H1 (cell line): ENCODE results near the gene MPPED1. TPM values are rescaled to one million over a fixed set of nuclear protein-coding genes. Genes with fewer than 3 reads are reported as not detected.

Experiments
- CTCF ChIA-PET: fragments of 300-600 bp; sonication (Branson Sonifier 250); formaldehyde crosslinking; loops from one replicate; lab custom pipeline; 2021; ENCODE audit not compliant: partially characterized antibody; lab: Charles Lee
- POLR2A ChIA-PET: fragments of 300-600 bp; sonication (Branson Sonifier 250); formaldehyde crosslinking; loops from one replicate; lab custom pipeline; 2021; ENCODE audit warnings: inconsistent platforms; ENCODE audit not compliant: partially characterized antibody; lab: Charles Lee
- DNase-seq, 2 experiments: peaks; one replicate each; pipeline versions ENCODE4 v3.0.0 to v3.0.0-alpha.2; 2010 to 2022; ENCODE audit warnings: low spot score in 2 of 2, low read depth in 1 of 2, mixed read lengths in 1 of 2
- FAIRE-seq: peaks from 2 replicates; lab custom pipeline; 2011; peaks lifted over from hg19 to GRCh38; lab: Jason Lieb, UNC
- H2AFZ ChIP-seq: 2 replicates; pipeline ENCODE4 v1.8.1; 2012; ENCODE audit warnings: low read length, inconsistent platforms
- H2AK5ac ChIP-seq: 2 replicates; pipeline ENCODE4 v1.6.1; 2013; ENCODE audit warnings: low read depth, low read length
- H2BK120ac ChIP-seq: replicated peaks from 2 replicates; pipeline ENCODE3; 2013; ENCODE audit warnings: low read depth, low read length, inconsistent platforms
- H2BK12ac ChIP-seq: 2 replicates; pipeline ENCODE4 v1.6.1; 2013; ENCODE audit warnings: low read depth, low read length
- H2BK15ac ChIP-seq: 2 replicates; pipeline ENCODE4 v1.6.1; 2013; ENCODE audit warnings: low read length
- H2BK20ac ChIP-seq: 2 replicates; pipeline ENCODE4 v1.6.1; 2013; ENCODE audit warnings: low read length
- H2BK5ac ChIP-seq: 2 replicates; pipeline ENCODE4 v1.6.1; 2013; ENCODE audit warnings: low read depth, low read length
- H3K14ac ChIP-seq: 2 replicates; pipeline ENCODE4 v1.6.1; 2013; ENCODE audit warnings: inconsistent platforms; ENCODE audit not compliant: insufficient read length
- H3K18ac ChIP-seq: 2 replicates; pipeline ENCODE4 v1.6.1; 2013; ENCODE audit warnings: low read length; ENCODE audit errors: extremely low read depth
- H3K23ac ChIP-seq: 2 replicates; pipeline ENCODE4 v1.6.1; 2013; ENCODE audit warnings: inconsistent platforms; ENCODE audit not compliant: insufficient read length
- H3K23me2 ChIP-seq: 2 replicates; pipeline ENCODE4 v1.6.1; 2013; ENCODE audit warnings: low read depth, low read length
- H3K27ac ChIP-seq: 2 replicates; pipeline ENCODE4 v1.6.1; 2011; ENCODE audit warnings: low read depth, low read length, inconsistent platforms
- H3K27me3 ChIP-seq, 4 experiments: replicated peaks in 1 of 4; 1 replicate in 1 of 4; 2 replicates in 3 of 4; pipeline versions ENCODE4 v1.6.1 to v1.8.1; 2011 to 2013; ENCODE audit warnings: low read length in 3 of 4, mild to moderate bottlenecking in 3 of 4, inconsistent platforms in 2 of 4, mixed read lengths in 2 of 4, moderate library complexity in 1 of 4; ENCODE audit not compliant: control insufficient read depth in 3 of 4, insufficient read depth in 3 of 4; ENCODE audit errors: extremely low read depth in 1 of 4
- H3K36me3 ChIP-seq, 4 experiments: 2 replicates each; pipeline versions ENCODE4 v1.6.1 to v1.8.1; 2011 to 2013; ENCODE audit warnings: mild to moderate bottlenecking in 4 of 4, low read length in 3 of 4, moderate library complexity in 2 of 4, control low read depth in 1 of 4, inconsistent platforms in 1 of 4; ENCODE audit not compliant: insufficient read depth in 4 of 4, control insufficient read depth in 2 of 4
- H3K4ac ChIP-seq: replicated peaks from 2 replicates; pipeline ENCODE3; 2013; ENCODE audit warnings: low read length, low read depth, mixed read lengths, inconsistent platforms; ENCODE audit not compliant: insufficient read length
- H3K4me1 ChIP-seq, 4 experiments: replicated peaks in 1 of 4; 1 replicate in 1 of 4; 2 replicates in 3 of 4; pipeline versions ENCODE4 v1.6.1 to v1.8.1; 2011 to 2013; ENCODE audit warnings: low read length in 3 of 4, inconsistent platforms in 2 of 4, mixed read lengths in 1 of 4; ENCODE audit not compliant: insufficient read depth in 4 of 4, control insufficient read depth in 3 of 4
- H3K4me2 ChIP-seq, 2 experiments: 2 replicates each; pipeline versions ENCODE4 v1.6.1 to v1.8.1; 2011 to 2013; ENCODE audit warnings: low read depth in 2 of 2, low read length in 2 of 2, control low read depth in 1 of 2, inconsistent platforms in 1 of 2, mild to moderate bottlenecking in 1 of 2; ENCODE audit not compliant: insufficient read depth in 1 of 2
- H3K4me3 ChIP-seq, 4 experiments: fragments of 200-600, 300-600 bp in 1 of 4; sonication (generic), shearing (Covaris generic), sonication (Bioruptor Twin) in 1 of 4; 2 replicates each; pipeline versions ENCODE4 v1.5.1 to v1.8.1; 2011 to 2016; ENCODE audit warnings: low read length in 4 of 4, low read depth in 3 of 4, control low read depth in 2 of 4, inconsistent platforms in 2 of 4, mild to moderate bottlenecking in 2 of 4, mixed read lengths in 1 of 4, moderate library complexity in 1 of 4; ENCODE audit not compliant: insufficient read depth in 2 of 4; ENCODE audit errors: extremely low read depth in 1 of 4
- H3K56ac ChIP-seq: replicated peaks from 2 replicates; pipeline ENCODE3; 2013; ENCODE audit warnings: low read depth, mild to moderate bottlenecking, mixed read lengths, low read length, inconsistent platforms; ENCODE audit not compliant: insufficient read length
- H3K79me1 ChIP-seq: 2 replicates; pipeline ENCODE4 v1.6.1; 2013; ENCODE audit warnings: low read depth, low read length, control low read depth
- H3K79me2 ChIP-seq, 2 experiments: 2 replicates each; pipeline versions ENCODE4 v1.6.1 to v1.8.1; 2012 to 2013; ENCODE audit warnings: low read length in 2 of 2, mild to moderate bottlenecking in 2 of 2, inconsistent platforms in 1 of 2; ENCODE audit not compliant: insufficient read depth in 2 of 2, control insufficient read depth in 1 of 2
- H3K9ac ChIP-seq, 4 experiments: replicated peaks in 1 of 4; 1 replicate in 1 of 4; 2 replicates in 3 of 4; pipeline versions ENCODE4 v1.6.1 to v1.8.1; 2011 to 2013; ENCODE audit warnings: low read depth in 3 of 4, low read length in 3 of 4, control low read depth in 2 of 4, mild to moderate bottlenecking in 2 of 4, moderate library complexity in 2 of 4, inconsistent platforms in 1 of 4; ENCODE audit errors: extremely low read depth in 1 of 4
- H3K9me3 ChIP-seq, 2 experiments: 2 replicates each; pipeline versions ENCODE4 v1.6.1 to v1.8.1; 2012 to 2013; ENCODE audit warnings: mild to moderate bottlenecking in 2 of 2, moderate library complexity in 2 of 2, control low read depth in 1 of 2, inconsistent platforms in 1 of 2, low read depth in 1 of 2, low read length in 1 of 2, mixed read lengths in 1 of 2; ENCODE audit not compliant: insufficient read depth in 2 of 2
- H4K20me1 ChIP-seq, 2 experiments: replicated peaks in 1 of 2; 2 replicates each; pipeline versions ENCODE3 to v1.8.1; 2011 to 2013; ENCODE audit warnings: inconsistent platforms in 2 of 2, low read length in 2 of 2, mild to moderate bottlenecking in 1 of 2; ENCODE audit not compliant: insufficient read depth in 2 of 2, control insufficient read depth in 1 of 2
- H4K5ac ChIP-seq: 2 replicates; pipeline ENCODE4 v1.6.1; 2013; ENCODE audit warnings: low read length, low read depth, mixed read lengths, inconsistent platforms; ENCODE audit not compliant: insufficient read length
- H4K8ac ChIP-seq: 2 replicates; pipeline ENCODE4 v1.8.0; 2013; ENCODE audit warnings: mild to moderate bottlenecking, moderate library complexity, low read length, inconsistent platforms; ENCODE audit not compliant: insufficient read depth; ENCODE audit errors: extremely low read depth
- H4K91ac ChIP-seq: replicated peaks from 2 replicates; pipeline ENCODE3; 2013; ENCODE audit warnings: low read length, mixed read lengths, inconsistent platforms; ENCODE audit not compliant: insufficient read length
- CBX8 ChIP-seq: fragments of 300-800, 300-1000 bp; sonication (generic); IDR thresholded peaks from 2 replicates; pipeline ENCODE4 v1.7.1; 2016; ENCODE audit warnings: low read depth, low read length, borderline replicate concordance
- CEBPB ChIP-seq: IDR thresholded peaks from 2 replicates; pipeline ENCODE4 v1.6.1; 2012; ENCODE audit warnings: low read depth, low read length
- GABPA ChIP-seq: IDR thresholded peaks from 2 replicates; pipeline ENCODE4 v1.6.1; 2011; ENCODE audit warnings: mild to moderate bottlenecking, low read length, moderate library complexity, borderline replicate concordance; ENCODE audit not compliant: insufficient read depth
- KDM4A ChIP-seq: IDR thresholded peaks from one replicate; pipeline ENCODE4 v1.7.1; 2012; ENCODE audit warnings: low read depth, mild to moderate bottlenecking, moderate library complexity, low read length, inconsistent platforms; ENCODE audit not compliant: severe bottlenecking
- MAFK ChIP-seq: IDR thresholded peaks from 2 replicates; pipeline ENCODE4 v1.6.1; 2012; ENCODE audit warnings: low read depth, mild to moderate bottlenecking, improper control_type of control experiment, low read length
- RNF2 ChIP-seq: fragments of 200-900, 300-1000 bp; sonication (generic); IDR thresholded peaks from 2 replicates; pipeline ENCODE4 v1.7.1; 2016; ENCODE audit warnings: borderline replicate concordance, low read depth, mild to moderate bottlenecking, antibody characterized with exemption, low read length; ENCODE audit not compliant: poor library complexity, severe bottlenecking; ENCODE audit errors: missing control alignments
- SAP30 ChIP-seq: fragments of 300-600 bp; sonication (generic); IDR thresholded peaks from 2 replicates; pipeline ENCODE4 v1.7.1; 2012; ENCODE audit warnings: low read length, moderate library complexity, mild to moderate bottlenecking, inconsistent platforms; ENCODE audit not compliant: insufficient read depth, insufficient replicate concordance
- SIN3A ChIP-seq, 2 experiments: IDR thresholded peaks in 1 of 2; conservative IDR thresholded peaks in 1 of 2; 2 replicates each; pipeline ENCODE4 v1.6.1; 2011 to 2012; ENCODE audit warnings: low read length in 2 of 2, improper control_type of control experiment in 1 of 2, low read depth in 1 of 2, mild to moderate bottlenecking in 1 of 2
- SP1 ChIP-seq: IDR thresholded peaks from 2 replicates; pipeline ENCODE4 v1.6.1; 2011; ENCODE audit warnings: low read depth, low read length
- SP2 ChIP-seq: IDR thresholded peaks from 2 replicates; pipeline ENCODE4 v1.6.1; 2012; ENCODE audit warnings: mild to moderate bottlenecking, low read length, inconsistent platforms
- SUZ12 ChIP-seq: fragments of 200-600 bp; sonication (generic); IDR thresholded peaks from 2 replicates; pipeline ENCODE4 v1.6.1; 2012; ENCODE audit warnings: mild to moderate bottlenecking, inconsistent platforms, low read length, moderate library complexity, mixed read lengths
- TAF1 ChIP-seq: IDR thresholded peaks from 2 replicates; pipeline ENCODE4 v1.6.1; 2011; ENCODE audit warnings: mild to moderate bottlenecking, low read depth, low read length
- TCF12 ChIP-seq: IDR thresholded peaks from 2 replicates; pipeline ENCODE4 v1.6.1; 2011; ENCODE audit warnings: low read depth, mild to moderate bottlenecking, low read length
- WGBS, 2 experiments: shearing (Covaris generic) in 1 of 2; methylation state at CpG; one replicate each; pipeline versions ENCODE4 v1.1.6 to v1.1.7; 2013 to 2015; ENCODE audit warnings: low lambda C conversion rate in 2 of 2, mixed read lengths in 2 of 2, inconsistent platforms in 1 of 2, low coverage in 1 of 2, missing lambda C conversion rate in 1 of 2; ENCODE audit not compliant: insufficient replicate concordance in 2 of 2, insufficient coverage in 1 of 2, insufficient read length in 1 of 2; ENCODE audit errors: extremely low coverage in 1 of 2, missing lambda C conversion rate in 1 of 2; 5-methylcytosine and 5-hydroxymethylcytosine counted together
- polyA plus RNA-seq, 7 experiments: library from polyadenylated mRNA; depleted of rRNA in 3 of 7; stranded (reverse) in 5 of 7; unstranded in 2 of 7; fragments of >200 nt in 5 of 7; fragments of 200-250 nt in 2 of 7; gene quantifications; 1 replicate in 5 of 7; 2 replicates in 1 of 7; 4 replicates in 1 of 7; pipeline versions ENCODE4 v1.2.1 to v1.2.3, GENCODE V29; 2011 to 2013; ENCODE audit warnings: missing spikeins in 2 of 7, mixed read lengths in 2 of 7
- total RNA-seq: library from RNA; stranded (reverse); fragmentation: NEBNext Ultra II Directional; extraction: Animal tissue kit (Norgen Biotek cat#: 25700); gene quantifications from 2 replicates; pipeline ENCODE4 v1.2.1, GENCODE V29; 2021
- TF ChIP-seq, protein P1 (sequence below): IDR thresholded peaks from 2 replicates; pipeline ENCODE4 v1.6.1; 2012; ENCODE audit warnings: inconsistent platforms

MPPED1 gene
- total and polyA plus RNA-seq, 2 of the 8 experiments (the other 6 are each of a cell fraction or from before 2014, with no cell fraction given) = 0.29 to 0.37 TPM

- Histone ChIP-seq H2AFZ (no peak overlapping the region), H4K91ac (no peak overlapping the region), H3K14ac (no peak overlapping the region), H3K4me1 (peaks cover 0 to 5% (median 1%) of the 10 kb centered on the region in 4 experiments; a peak in 2 of 7 replicates), H3K23me2 (peaks cover 4% of the 10 kb centered on the region; the same call in 1 of the 2 replicates), H3K9ac (no peak overlapping the region), H4K8ac (no peak overlapping the region), H2AK5ac (no peak overlapping the region), H3K36me3 (no peaks in the 10 kb centered on the region), H3K9me3 (no peaks in the 10 kb centered on the region), H2BK15ac (no peak overlapping the region), H3K4ac (no peak overlapping the region), H3K79me2 (no peaks in the 10 kb centered on the region), H3K56ac (no peak overlapping the region), H3K27ac (no peak overlapping the region), H4K20me1 (peaks cover 0 to 6% of the 10 kb centered on the region in 2 experiments), H3K18ac (no peak overlapping the region), H2BK5ac (no peak overlapping the region), H3K23ac (no peak overlapping the region), H2BK12ac (no peak overlapping the region), H4K5ac (no peak overlapping the region), H3K27me3 (no peaks in the 10 kb centered on the region), H2BK20ac (no peak overlapping the region), H3K79me1 (no peaks in the 10 kb centered on the region), H3K4me3 (no peak overlapping the region), H3K4me2 (no peak overlapping the region), H2BK120ac (no peak overlapping the region)
- 84% methylated on average over 13 of the region's 13 CpGs; no CpG with 5 or more reads in 1 of the 2 experiments for WGBS, 2 experiments
- FAIRE-seq (no peak), DNase-seq (no peak)
- POLR2A ChIA-PET = no interaction called here
- CTCF ChIA-PET = interaction anchor here (1.0 to 1.7 kb wide), 4 partner anchors 8 to 255 kb away, joined by 3 to 4 read pairs (median 3); no protein-coding TSS in a partner anchor
- no peak for TF ChIP-seq TAF1
- TF ChIP-seq SAP30 = no peak
- TF ChIP-seq RNF2 = no peak
- TF ChIP-seq CBX8 = no peak
- TF ChIP-seq SUZ12 = no peak
- no peak for TF ChIP-seq SIN3A (conservative IDR thresholded peaks at IDR 0.05 in 1 of 2, IDR thresholded peaks at IDR 0.05 in 1 of 2; ENCODE audit: low read depth in 1 of 2, low read length in 2 of 2)
- no peak for TF ChIP-seq TCF12
- no peak for TF ChIP-seq CEBPB
- TF ChIP-seq SP2 = no peak
- TF ChIP-seq, protein P1, sequence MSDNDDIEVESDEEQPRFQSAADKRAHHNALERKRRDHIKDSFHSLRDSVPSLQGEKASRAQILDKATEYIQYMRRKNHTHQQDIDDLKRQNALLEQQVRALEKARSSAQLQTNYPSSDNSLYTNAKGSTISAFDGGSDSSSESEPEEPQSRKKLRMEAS = no peak
- TF ChIP-seq KDM4A = no peak
- TF ChIP-seq GABPA = no peak
- no peak for TF ChIP-seq MAFK
- no peak for TF ChIP-seq SP1
These were observed 71.5 kb downstream of the MPPED1 start for GRCh38 chr22:43483266-43483665.
